Thyroid gland (tissue), 4 donors: Measurements from ENCODE around the gene SMCO1.

Experiments used
- CTCF ChIP-seq, 6 experiments: fragments of 200-600 bp in 3 of 6; fragments of 450-650 bp in 3 of 6; sonication (generic) in 3 of 6; IDR thresholded peaks; one replicate each; pipeline ENCODE4 v1.5.1; 2016 to 2019; ENCODE audit warnings: antibody characterized with exemption in 6 of 6, mild to moderate bottlenecking in 2 of 6, inconsistent platforms in 1 of 6, moderate library complexity in 1 of 6
- POLR2A ChIP-seq, 2 donors: fragments of 450-650 bp; IDR thresholded peaks; one replicate each; pipeline ENCODE4 v1.6.1; 2017; ENCODE audit warnings: antibody characterized with exemption in 2 of 2, mild to moderate bottlenecking in 2 of 2, moderate library complexity in 1 of 2

GRCh38 chr3:196506687-196507086, 8.5 kb downstream of the SMCO1 start:
- no peak for TF ChIP-seq CTCF (IDR thresholded peaks at IDR 0.05)
- no peak for TF ChIP-seq POLR2A (IDR thresholded peaks at IDR 0.05)
